ENCODE measurements around the gene PCNX2. TPM values are rescaled to one million over a fixed set of nuclear protein-coding genes. Genes with fewer than 3 reads are reported as not detected.
"Not testable (repeated sequence)": the region's sequence is repeated elsewhere in the genome, so short reads cannot be mapped to it uniquely, and the experiment has no call there.

The PCNX2 gene
- total and polyA plus RNA-seq, 10 of the 15 experiments (the other 5 are each of a cell fraction or from before 2014, with no cell fraction given): 2.1 to 16.4 (median 8.1) TPM

DNA sequence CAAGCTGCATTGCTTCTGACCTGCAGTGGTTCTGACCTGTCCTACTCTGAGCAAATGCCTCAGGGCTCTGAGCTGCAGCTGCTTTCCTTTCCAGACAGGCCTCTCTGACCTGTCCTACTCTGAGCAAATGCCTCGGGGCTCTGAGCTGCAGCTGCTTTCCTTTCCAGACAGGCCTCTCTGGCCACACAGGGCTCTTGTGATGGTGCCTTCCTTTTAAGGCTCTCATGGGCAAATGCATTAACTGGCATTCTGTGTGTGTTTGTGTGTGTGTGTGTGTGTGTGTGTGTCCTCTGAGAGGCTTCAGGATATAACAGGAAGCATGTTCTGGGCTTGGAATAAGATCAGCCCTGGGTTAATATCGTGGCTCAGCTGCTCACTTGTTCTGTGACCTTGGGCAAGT lies 213.8 kb downstream of the PCNX2 start (continued):
- no peak for TF ChIP-seq ZBTB40 (IDR thresholded peaks at IDR 0.05; ENCODE audit: borderline replicate concordance)

- H4K20me1 ChIP-seq (ENCODE audit: control insufficient read depth, insufficient read depth); H3K79me2 ChIP-seq (ENCODE audit: control insufficient read depth, insufficient read depth, low read length); DNase-seq (ENCODE audit: low read depth, low spot score); H3K36me3 ChIP-seq (ENCODE audit: control insufficient read depth in 2 of 2, insufficient read depth in 2 of 2, low read length in 1 of 2); intact Hi-C loops (cut with micrococcal nuclease; ENCODE audit: unreplicated experiment); H3K27me3 ChIP-seq (replicated peaks in 1 of 2; ENCODE audit: control insufficient read depth in 2 of 2, insufficient read depth in 2 of 2, low read length in 1 of 2); in situ Hi-C loops (cut with MboI); FAIRE-seq; H3K4me2 ChIP-seq (ENCODE audit: control insufficient read depth, insufficient read depth); H2AFZ ChIP-seq (ENCODE audit: control insufficient read depth, low read depth, low read length); H3K9me3 ChIP-seq (replicated peaks; ENCODE audit: control insufficient read depth, insufficient read depth, low read length); POLR2A ChIA-PET; H3K4me3 ChIP-seq; H3K9ac ChIP-seq (ENCODE audit: control insufficient read depth, insufficient read depth, low read length); ATAC-seq; H3K4me1 ChIP-seq (ENCODE audit: control insufficient read depth, insufficient read depth, low read length); RAD21 ChIA-PET (ENCODE audit: unreplicated experiment); SMC1A ChIA-PET (ENCODE audit: uncharacterized antibody, unreplicated experiment); H3K27ac ChIP-seq (ENCODE audit: control insufficient read depth, insufficient read depth); BruUV-seq (replicated peaks); CTCF ChIA-PET: not testable (repeated sequence)
- WGBS (ENCODE audit: insufficient coverage, insufficient replicate concordance, low lambda C conversion rate, missing lambda C conversion rate): 60% methylated on average over 4 of the region's 4 CpGs
Measured at GRCh38 chr1:233080827-233081226, 214.7 kb downstream of the PCNX2 start.

GRCh38 chr1:233080286-233080685 lies 215.2 kb downstream of the PCNX2 start:
- WGBS (ENCODE audit: insufficient coverage, insufficient replicate concordance, low lambda C conversion rate, missing lambda C conversion rate): 59% methylated on average over 3 of the region's 3 CpGs
- H3K36me3 ChIP-seq (ENCODE audit: control insufficient read depth in 2 of 2, insufficient read depth in 2 of 2, low read length in 1 of 2): no peaks in the 10 kb centered on the region
- ChIA-PET POLR2A (no interaction called here), SMC1A (ENCODE audit: uncharacterized antibody, unreplicated experiment) (no interaction called here), CTCF (no interaction called here), RAD21 (ENCODE audit: unreplicated experiment) (no interaction called here)
- intact Hi-C loops (cut with micrococcal nuclease; ENCODE audit: unreplicated experiment): no loop called here
- no peak for FAIRE-seq
- H3K4me1 ChIP-seq (ENCODE audit: control insufficient read depth, insufficient read depth, low read length): no peaks in the 10 kb centered on the region
- H3K9me3 ChIP-seq (replicated peaks; ENCODE audit: control insufficient read depth, insufficient read depth, low read length): no peaks in the 10 kb centered on the region
- H3K9ac ChIP-seq (ENCODE audit: control insufficient read depth, insufficient read depth, low read length): no peak overlapping the region
- H3K27ac ChIP-seq (ENCODE audit: control insufficient read depth, insufficient read depth): no peak overlapping the region
- in situ Hi-C loops (cut with MboI): no loop called here
- no peaks in the 10 kb centered on the region for H3K27me3 ChIP-seq (replicated peaks in 1 of 2; ENCODE audit: control insufficient read depth in 2 of 2, insufficient read depth in 2 of 2, low read length in 1 of 2)
- H4K20me1 ChIP-seq (ENCODE audit: control insufficient read depth, insufficient read depth): no peaks in the 10 kb centered on the region; the same call in 1 of the 2 replicates
- no peak for ATAC-seq
- no peak overlapping the region for H3K4me3 ChIP-seq
- BruUV-seq (replicated peaks): no TSS peak
- H3K4me2 ChIP-seq (ENCODE audit: control insufficient read depth, insufficient read depth): no peak overlapping the region
- no peaks in the 10 kb centered on the region for H3K79me2 ChIP-seq (ENCODE audit: control insufficient read depth, insufficient read depth, low read length)
- no peak overlapping the region for H2AFZ ChIP-seq (ENCODE audit: control insufficient read depth, low read depth, low read length)
- no peak for DNase-seq (ENCODE audit: low read depth, low spot score)
- TF ChIP-seq ZNF384 (IDR thresholded peaks at IDR 0.05; ENCODE audit: borderline replicate concordance, low read depth, low read length): no peak
- no peak for TF ChIP-seq PAX5 (IDR thresholded peaks at IDR 0.05; ENCODE audit: borderline replicate concordance, low read depth, low read length)
- TF ChIP-seq BRCA1 (IDR thresholded peaks at IDR 0.05; ENCODE audit: low read depth, low read length): no peak
- TF ChIP-seq PRDM15 (CRISPR knock-in tag; IDR thresholded peaks at IDR 0.05): no peak
- TF ChIP-seq, protein P1, sequence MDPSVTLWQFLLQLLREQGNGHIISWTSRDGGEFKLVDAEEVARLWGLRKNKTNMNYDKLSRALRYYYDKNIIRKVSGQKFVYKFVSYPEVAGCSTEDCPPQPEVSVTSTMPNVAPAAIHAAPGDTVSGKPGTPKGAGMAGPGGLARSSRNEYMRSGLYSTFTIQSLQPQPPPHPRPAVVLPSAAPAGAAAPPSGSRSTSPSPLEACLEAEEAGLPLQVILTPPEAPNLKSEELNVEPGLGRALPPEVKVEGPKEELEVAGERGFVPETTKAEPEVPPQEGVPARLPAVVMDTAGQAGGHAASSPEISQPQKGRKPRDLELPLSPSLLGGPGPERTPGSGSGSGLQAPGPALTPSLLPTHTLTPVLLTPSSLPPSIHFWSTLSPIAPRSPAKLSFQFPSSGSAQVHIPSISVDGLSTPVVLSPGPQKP (IDR thresholded peaks at IDR 0.05; ENCODE audit: low read depth, low read length): no peak
- no peak for TF ChIP-seq CBX5 (IDR thresholded peaks at IDR 0.05; ENCODE audit: low read depth)

Measured in GM12878 (cell line).